Measurements from ENCODE around the gene SEMA5B.

Gene SEMA5B

GRCh38 chr3:122941228-122942206 is 86.0 kb downstream of the SEMA5B start:
- peak; percentile 38 for TF ChIP-seq CTCF (IDR thresholded peaks at IDR 0.05; ENCODE audit: insufficient read depth, low read depth, low read length, missing control alignments)
- H3K4me3 ChIP-seq (ENCODE audit: low read length), result no peak overlapping the region
- no peak for DNase-seq (ENCODE audit: low read depth)

DNA sequence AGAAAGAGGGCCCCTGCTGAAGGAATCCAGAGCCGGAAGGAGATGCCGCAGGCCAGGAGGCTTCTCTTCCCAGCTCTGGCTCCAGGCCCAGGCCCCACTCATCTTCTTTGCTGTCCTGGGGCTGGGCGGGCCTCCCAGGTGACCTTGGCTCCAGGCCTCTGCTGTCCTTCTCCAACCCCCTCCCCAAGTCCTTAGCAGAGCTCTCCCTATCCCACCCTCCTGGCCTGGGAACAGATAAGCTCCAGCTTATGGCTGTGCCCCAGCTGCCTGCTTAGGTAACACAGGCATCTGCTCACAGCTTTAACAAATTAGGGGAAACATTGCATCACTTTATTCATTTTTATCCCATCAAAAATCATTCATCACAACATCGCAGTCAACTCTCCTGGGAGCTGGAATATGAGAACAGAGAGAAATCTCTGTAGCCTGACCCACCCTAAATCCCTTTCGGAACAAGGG is 86.9 kb downstream of the SEMA5B start:
- TF ChIP-seq CTCF (IDR thresholded peaks at IDR 0.05; ENCODE audit: insufficient read depth, low read depth, low read length, missing control alignments), result no peak
- no peak overlapping the region for H3K4me3 ChIP-seq (ENCODE audit: low read length)
- DNase-seq (ENCODE audit: low read depth), result no peak

DNA sequence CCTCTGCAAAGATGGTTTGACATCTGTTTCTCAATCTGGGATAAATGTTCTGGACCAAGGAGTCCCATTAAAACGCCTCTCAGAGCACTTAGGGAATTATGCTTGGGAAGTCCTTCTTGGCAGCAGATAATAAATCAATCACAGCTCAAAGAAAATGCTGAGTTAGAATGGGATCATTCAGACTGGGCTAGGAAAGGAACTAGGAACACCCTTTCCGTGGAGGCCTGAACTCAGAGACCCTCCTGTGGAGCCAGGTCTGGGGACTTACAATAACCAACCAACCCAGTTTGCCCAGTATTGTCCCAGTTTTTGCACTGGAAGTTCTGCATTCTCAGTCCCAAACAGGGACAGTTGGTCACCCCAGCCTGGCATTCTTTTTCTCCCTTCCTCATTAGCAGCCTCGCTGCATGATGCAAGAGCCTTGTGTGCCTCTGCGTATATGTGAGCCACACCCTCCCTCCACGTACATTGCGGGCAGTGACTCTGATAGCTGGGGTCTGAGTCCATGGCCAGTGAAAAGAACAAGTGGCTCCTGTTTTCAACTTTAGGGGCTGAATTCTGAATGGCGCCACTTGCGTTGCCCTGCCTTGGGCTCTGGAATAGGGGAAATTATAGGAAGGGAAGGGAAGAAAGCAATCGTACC is 88.7 kb downstream of the SEMA5B start:
- no peak overlapping the region for H3K4me3 ChIP-seq (ENCODE audit: low read length)
- DNase-seq (ENCODE audit: low read depth), result no peak
- TF ChIP-seq CTCF (IDR thresholded peaks at IDR 0.05; ENCODE audit: insufficient read depth, low read depth, low read length, missing control alignments), result no peak

- H3K4me3 ChIP-seq (ENCODE audit: low read length), result no peak overlapping the region
- TF ChIP-seq CTCF (IDR thresholded peaks at IDR 0.05; ENCODE audit: insufficient read depth, low read depth, low read length, missing control alignments), result no peak
- DNase-seq (ENCODE audit: low read depth), result no peak
Measured at GRCh38 chr3:122937745-122938144, 89.8 kb downstream of the SEMA5B start.

DNA sequence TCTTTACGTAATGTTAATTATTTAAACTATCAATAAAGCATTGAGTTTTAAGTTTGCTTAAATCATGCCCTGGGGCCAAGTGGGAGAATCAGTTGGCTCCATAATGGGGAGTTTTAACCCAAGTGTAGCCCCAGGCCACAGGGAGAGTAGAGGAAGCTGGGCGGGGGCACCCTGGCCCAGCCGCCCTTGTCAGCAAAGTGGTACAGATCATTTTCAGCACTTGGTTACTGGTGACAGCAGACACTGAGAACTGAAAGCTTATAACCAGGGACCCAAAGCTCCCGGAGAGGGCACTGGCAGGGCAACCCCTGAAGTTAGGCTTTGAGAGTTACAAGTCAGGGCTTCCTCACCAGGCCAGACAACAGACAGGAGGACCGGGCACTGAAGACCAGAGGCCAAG is 90.6 kb downstream of the SEMA5B start:
- no peak overlapping the region for H3K4me3 ChIP-seq (ENCODE audit: low read length)
- TF ChIP-seq CTCF (IDR thresholded peaks at IDR 0.05; ENCODE audit: insufficient read depth, low read depth, low read length, missing control alignments), result no peak
- no peak for DNase-seq (ENCODE audit: low read depth)

- DNase-seq (ENCODE audit: low read depth), result no peak
- H3K4me3 ChIP-seq (ENCODE audit: low read length), result no peak overlapping the region
- no peak for TF ChIP-seq CTCF (IDR thresholded peaks at IDR 0.05; ENCODE audit: insufficient read depth, low read depth, low read length, missing control alignments)
Measured at GRCh38 chr3:122936335-122936734, 91.2 kb downstream of the SEMA5B start.
